GM18520 (cell line): Measurements from ENCODE around the gene IRF2BP2.

Source experiments
- ATAC-seq: cut with Tn5 transposase; IDR thresholded peaks from one replicate; pipeline ENCODE4 v1.9.1; 2021; ENCODE audit not compliant: unreplicated experiment

Gene IRF2BP2

DNA sequence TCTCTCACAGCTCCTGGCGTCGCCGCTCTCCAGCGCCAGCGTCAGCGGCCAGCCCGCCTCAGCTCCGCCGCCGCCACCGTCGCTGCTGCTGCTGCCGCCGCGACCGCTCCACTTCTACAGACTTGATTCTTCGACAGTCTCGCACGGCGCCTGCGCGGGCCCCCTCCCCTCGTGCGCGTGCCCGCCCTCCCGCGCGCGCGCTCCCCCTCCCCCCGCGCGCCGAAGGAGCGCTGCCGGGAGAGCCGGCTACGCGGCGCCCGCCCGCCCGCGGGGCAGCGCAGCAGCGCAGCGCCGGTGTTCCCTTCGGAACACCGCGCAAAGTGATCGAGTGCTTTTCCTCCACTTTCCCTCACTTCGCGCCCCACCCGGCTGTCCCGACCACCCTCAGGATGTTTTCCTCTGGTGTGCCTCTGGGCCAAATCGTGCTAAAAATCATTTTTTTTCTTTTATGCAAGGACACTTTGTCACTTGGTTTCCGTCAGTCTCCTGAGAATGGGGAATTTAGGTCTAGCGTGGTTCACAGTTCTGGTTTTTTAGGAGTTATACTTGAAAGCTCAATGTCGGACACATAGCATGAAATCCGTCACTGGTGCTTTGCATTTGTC is at the start of gene IRF2BP2:
TSS of gene IRF2BP2 (minus strand) at position 118 of the 605 bp plus-strand sequence. CDS start 684 bp downstream, outside the sequence.
- ATAC-seq = peak; percentile 15

GRCh38 chr1:234659538-234659937 is 49.6 kb upstream of the IRF2BP2 start:
- no peak for ATAC-seq

DNA sequence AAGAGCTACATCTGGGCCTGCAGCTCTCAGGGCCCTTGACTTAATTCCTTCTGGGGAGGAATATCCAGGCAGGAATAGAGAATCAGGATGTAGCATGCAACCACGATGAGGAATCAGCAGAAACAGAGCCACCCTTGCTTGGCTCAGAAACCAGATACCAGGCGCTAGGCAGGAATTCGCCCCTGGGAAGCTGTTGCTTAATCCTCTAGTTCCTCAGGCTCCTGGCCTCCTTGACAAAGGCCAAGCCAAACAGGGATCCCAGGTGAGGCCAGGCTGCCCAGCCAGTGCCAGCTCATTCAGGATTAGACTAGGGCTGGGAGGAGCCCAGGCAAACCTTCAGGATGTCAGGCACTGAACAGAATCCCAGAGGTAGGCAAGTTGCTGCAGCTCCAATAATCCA is 48.2 kb upstream of the IRF2BP2 start:
- no peak for ATAC-seq

DNA sequence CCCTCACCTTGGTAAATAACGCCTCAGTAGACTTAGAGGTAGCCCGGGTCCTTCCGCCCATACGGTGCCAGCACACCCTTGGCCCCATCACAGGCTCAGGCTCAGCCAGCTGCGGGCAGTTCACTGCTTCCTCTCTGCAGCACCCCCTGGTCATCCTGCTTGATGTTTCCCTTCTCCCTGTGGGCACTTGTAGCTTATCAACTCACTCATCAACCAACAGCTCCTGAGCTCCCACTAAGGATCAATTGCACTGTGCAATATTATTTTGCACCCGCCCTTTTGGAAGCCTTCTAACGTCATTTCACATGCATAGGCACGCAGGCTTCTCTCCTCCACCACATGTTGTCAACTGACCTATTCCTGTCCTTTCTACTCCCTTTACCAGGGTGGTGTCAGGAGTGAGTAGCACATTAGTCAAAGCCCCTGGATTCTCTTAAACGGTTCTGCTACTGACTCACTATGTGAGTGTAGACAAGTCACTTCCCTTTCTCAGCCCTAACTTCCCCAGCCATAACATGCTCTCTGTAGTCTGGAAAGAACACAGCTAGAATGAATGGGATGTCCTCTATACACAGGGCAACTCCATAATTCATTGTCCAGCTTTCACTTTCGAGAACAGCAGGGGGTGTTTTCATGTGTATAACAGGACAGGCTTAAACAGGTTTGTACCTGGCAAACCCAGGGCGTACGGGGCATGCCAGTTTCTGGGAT is 47.1 kb upstream of the IRF2BP2 start:
- ATAC-seq = no peak

DNA sequence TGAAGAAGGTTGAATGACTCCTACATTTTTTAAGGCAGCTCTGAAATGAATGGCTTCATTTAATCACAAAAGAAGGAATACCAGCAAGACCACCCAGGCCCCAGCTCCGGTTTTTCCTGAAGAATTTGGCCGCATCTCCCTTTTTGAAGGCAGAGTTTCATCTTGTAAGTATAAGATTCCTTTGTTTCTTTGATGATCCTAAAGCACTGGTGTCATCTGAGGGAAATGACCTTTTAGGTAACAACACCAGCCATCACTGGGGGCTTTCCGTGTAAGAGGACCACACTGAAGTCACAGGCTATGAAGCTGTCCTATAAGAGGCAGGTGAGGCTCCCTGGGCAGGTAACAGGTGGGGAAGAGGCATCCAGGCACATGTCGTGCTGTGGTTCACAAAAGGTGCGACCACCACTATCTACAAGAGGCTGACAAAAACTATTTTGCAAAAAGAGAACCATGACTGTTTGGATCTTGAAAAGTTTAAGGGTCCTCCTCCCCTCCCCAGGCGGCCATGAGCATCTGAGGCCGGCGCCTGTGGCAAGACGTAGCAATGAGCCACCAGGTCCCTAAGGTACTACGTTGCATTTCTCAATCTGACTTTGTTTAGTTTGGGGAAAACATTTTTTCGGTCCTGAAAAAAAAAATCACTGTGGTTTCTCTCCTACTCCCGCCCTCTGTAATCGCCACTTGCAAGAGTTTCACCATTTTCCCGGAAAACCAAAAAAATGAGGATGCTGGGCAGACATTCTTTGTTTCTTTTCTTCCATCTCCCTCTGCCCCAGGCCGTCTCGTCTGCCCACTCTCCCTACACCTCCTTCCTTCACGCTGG is 46.3 kb upstream of the IRF2BP2 start:
- ATAC-seq = no peak

DNA sequence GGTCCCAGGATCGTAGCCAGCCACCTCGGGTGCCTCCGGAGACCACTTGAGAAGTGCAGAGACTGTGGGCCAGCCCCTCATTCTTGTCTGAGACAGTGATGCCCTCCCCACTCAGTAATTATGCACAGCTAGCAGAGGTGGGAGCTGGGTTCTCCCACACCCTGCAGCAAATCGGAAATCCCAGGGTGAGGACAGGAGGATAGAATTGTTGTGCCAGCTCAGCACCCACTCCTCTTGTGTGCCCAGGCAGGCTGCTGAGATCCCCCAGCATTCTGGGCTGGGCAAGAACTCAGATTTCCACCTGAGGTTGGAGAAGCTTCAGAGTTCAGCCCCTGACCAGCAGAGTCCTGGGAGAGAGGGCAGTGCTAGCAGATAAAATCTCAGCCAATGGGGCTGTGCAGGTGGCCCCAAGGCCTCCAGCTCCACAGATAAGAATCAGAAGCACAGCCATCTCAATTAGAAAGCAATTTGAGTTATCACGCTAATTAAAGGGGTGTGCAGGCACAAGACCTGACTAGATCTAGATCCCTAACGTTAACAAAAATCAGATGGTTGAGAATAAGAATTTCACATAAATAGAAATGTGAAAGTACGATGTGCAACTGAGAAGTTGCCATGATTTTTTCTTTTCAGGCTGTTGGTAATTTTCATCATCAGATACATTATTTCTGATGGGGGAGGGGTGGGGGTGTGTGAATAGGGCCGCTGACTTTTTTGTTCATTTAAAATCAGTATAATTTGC is 45.5 kb upstream of the IRF2BP2 start:
- ATAC-seq = no peak

- ATAC-seq = no peak
Observed at GRCh38 chr1:234654002-234654733, 44.2 kb upstream of the IRF2BP2 start.

- no peak for ATAC-seq
Observed at GRCh38 chr1:234649432-234650081, 39.6 kb upstream of the IRF2BP2 start.

GRCh38 chr1:234647758-234648157 is 37.8 kb upstream of the IRF2BP2 start:
- no peak for ATAC-seq

DNA sequence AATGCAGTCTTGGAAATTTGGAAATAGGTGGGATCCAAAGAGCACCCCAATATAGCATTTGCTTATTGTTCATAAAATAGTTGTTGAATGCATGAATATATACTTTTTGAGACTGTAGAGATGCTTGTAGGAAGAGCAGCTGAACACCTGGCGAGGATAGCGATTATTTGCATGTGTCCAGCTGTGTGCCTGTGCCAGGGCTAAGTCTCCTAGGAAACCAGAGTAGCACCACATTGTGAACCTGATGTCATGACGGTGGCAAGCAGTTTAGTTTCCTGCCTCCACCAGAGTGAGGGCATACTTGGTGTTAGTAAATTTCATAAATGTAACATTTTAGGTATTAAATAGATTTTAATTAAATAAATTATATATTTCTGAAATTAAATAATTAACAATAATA is 37.3 kb upstream of the IRF2BP2 start:
- no peak for ATAC-seq

GRCh38 chr1:234645964-234646363 is 36.0 kb upstream of the IRF2BP2 start:
- no peak for ATAC-seq

DNA sequence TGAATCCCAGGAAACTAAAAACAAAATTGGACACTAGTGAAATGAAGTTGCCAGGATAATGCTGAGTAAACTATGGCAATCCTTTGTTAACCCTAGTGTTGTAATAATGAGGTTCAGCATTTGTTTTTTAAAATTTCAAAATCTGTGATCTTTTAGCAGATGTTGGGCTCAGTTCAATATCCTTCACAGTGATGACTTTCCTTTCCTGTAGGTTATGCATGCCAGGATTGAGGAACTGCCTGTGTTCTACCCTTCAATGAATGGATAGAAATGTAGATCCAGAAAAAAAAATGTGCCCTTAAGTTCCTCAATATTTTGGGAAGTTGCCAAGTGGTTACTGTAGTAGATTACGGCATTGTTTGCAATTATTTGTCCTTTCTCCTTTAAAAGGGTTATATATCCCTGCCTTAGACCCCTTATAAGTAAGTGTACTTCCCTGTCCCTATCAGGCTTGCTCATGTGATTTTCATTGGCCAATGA is 35.5 kb upstream of the IRF2BP2 start:
- ATAC-seq = no peak

DNA sequence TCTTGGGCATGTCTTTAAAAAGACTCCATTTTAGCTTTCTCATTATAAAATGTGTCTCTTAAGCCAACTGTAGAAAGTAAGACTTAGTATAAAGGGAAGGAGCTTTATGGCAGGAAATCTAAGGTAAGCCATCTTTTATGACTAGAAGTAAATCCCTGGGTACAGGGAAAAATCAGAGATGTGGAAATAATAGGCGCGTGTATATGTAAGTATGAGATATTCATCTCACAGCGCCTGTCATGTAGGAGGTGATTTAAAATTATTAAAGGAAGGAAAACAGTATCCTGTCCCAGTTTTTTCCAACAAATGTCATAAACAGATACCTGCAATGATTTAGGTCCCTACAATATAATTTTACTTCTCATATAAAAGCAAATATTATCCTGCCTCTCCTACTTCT is 35.0 kb upstream of the IRF2BP2 start:
- ATAC-seq = no peak

GRCh38 chr1:234643850-234644134 is 33.8 kb upstream of the IRF2BP2 start:
- ATAC-seq = no peak

GRCh38 chr1:234643111-234643849 is 33.3 kb upstream of the IRF2BP2 start:
- ATAC-seq = no peak

GRCh38 chr1:234642428-234642827 is 32.5 kb upstream of the IRF2BP2 start:
- no peak for ATAC-seq

DNA sequence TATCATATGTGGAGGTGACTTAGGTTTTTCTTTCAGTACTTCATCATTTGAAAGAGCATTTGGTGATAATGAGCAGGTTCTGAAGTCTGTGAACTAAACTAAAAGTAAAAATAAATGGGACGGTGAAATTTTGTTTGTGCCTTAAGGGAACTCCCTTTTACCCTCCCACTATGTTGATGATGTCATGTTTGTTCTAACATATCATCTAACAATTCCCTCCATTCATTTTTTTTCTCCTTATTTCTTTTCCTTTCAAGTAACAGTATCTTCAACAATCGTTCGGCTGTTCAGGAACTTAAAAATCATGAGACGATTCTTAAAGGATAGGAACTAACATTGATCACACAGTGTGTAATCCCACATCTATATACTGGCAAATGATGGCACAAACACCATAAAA is 30.0 kb upstream of the IRF2BP2 start:
- no peak for ATAC-seq

- no peak for ATAC-seq
Observed at GRCh38 chr1:234638832-234639799, 29.1 kb upstream of the IRF2BP2 start.
